HCT116 (cell line): Measurements from ENCODE around the gene SLC10A6. TPM values are rescaled to one million over a fixed set of nuclear protein-coding genes. Genes with fewer than 3 reads are reported as not detected.

ENCODE experiments used
- ATAC-seq: fragments of 200-7000 bp; cut with Tn5 transposase; 2 replicates; pipeline ENCODE4 v1.9.1; 2020; ENCODE audit warnings: mild to moderate bottlenecking, moderate library complexity
- BruUV-seq: library from RNA; stranded (reverse); fragments of 400-500 nt; replicated peaks from 2 replicates; lab custom pipeline; 2021; lab: Mats Ljungman, UMichigan
- CTCF ChIA-PET: fragments of 300-600 bp; sonication (Branson Sonifier 250); formaldehyde crosslinking; loops from one replicate; lab custom pipeline; 2021; ENCODE audit warnings: antibody characterized with exemption; lab: Charles Lee
- POLR2A ChIA-PET: fragments of 300-600, 350-600 bp; sonication (Branson Sonifier 250); formaldehyde crosslinking; loops from one replicate; lab custom pipeline; 2021; ENCODE audit warnings: antibody characterized with exemption; lab: Charles Lee
- RAD21 ChIA-PET, 2 experiments: fragments of 300-600 bp; sonication (Branson Sonifier 250); formaldehyde crosslinking; loops; one replicate each; lab custom pipeline; 2023; ENCODE audit warnings: low total read pairs in 2 of 2; ENCODE audit not compliant: uncharacterized antibody in 2 of 2, unreplicated experiment in 2 of 2, low non-redundant PET in 1 of 2; lab: Charles Lee
- DNase-seq: peaks from one replicate; pipeline ENCODE4 v3.0.0-alpha.2; 2010; ENCODE audit warnings: low read depth, low spot score
- H2AFZ ChIP-seq: fragments of 200-600 bp; shearing (Covaris generic), sonication (generic); 2 replicates; pipeline ENCODE4 v1.6.1; 2017; ENCODE audit warnings: low read depth, mixed run types, mixed read lengths, antibody characterized with exemption, low read length; ENCODE audit not compliant: poor library complexity, severe bottlenecking
- H3K27ac ChIP-seq: 2 replicates; pipeline ENCODE4 v1.5.1; 2012; ENCODE audit warnings: low read depth, low read length
- H3K27me3 ChIP-seq: fragments of 200-600 bp; sonication (generic); 2 replicates; pipeline ENCODE4 v1.6.1; 2016; ENCODE audit warnings: mixed run types, low read length, mixed read lengths; ENCODE audit not compliant: insufficient read depth
- H3K36me3 ChIP-seq, 2 experiments: fragments of 200-500 bp in 1 of 2; fragments of 200-600 bp in 1 of 2; sonication (Bioruptor generic) in 1 of 2; sonication (generic) in 1 of 2; 2 replicates each; pipeline versions ENCODE4 v1.5.1 to v1.6.1; 2014 to 2016; ENCODE audit warnings: low read length in 2 of 2, inconsistent platforms in 1 of 2, mixed read lengths in 1 of 2, mixed run types in 1 of 2; ENCODE audit not compliant: insufficient read depth in 2 of 2, control insufficient read depth in 1 of 2
- H3K4me1 ChIP-seq, 2 experiments: fragments of 200-600 bp in 1 of 2; sonication (generic) in 1 of 2; 2 replicates each; pipeline versions ENCODE4 v1.5.1 to v1.6.1; 2012 to 2017; ENCODE audit warnings: low read length in 2 of 2, inconsistent platforms in 1 of 2, mild to moderate bottlenecking in 1 of 2, mixed read lengths in 1 of 2, mixed run types in 1 of 2, moderate library complexity in 1 of 2; ENCODE audit not compliant: insufficient read depth in 2 of 2, control insufficient read depth in 1 of 2
- H3K4me2 ChIP-seq: fragments of 200-600 bp; sonication (generic); 2 replicates; pipeline ENCODE4 v1.6.1; 2017; ENCODE audit warnings: mixed run types, low read length, mixed read lengths
- H3K4me3 ChIP-seq, 2 experiments: fragments of 200-600 bp in 1 of 2; sonication (generic) in 1 of 2; replicated peaks in 1 of 2; 2 replicates each; pipeline ENCODE4 v1.5.1; 2011 to 2016; ENCODE audit warnings: low read length in 2 of 2, control low read depth in 1 of 2, low read depth in 1 of 2, mild to moderate bottlenecking in 1 of 2, mixed read lengths in 1 of 2, mixed run types in 1 of 2
- H3K79me2 ChIP-seq: fragments of 200-600 bp; sonication (generic); 2 replicates; pipeline ENCODE4 v1.6.1; 2017; ENCODE audit warnings: mild to moderate bottlenecking, mixed run types, low read length, moderate library complexity, mixed read lengths; ENCODE audit not compliant: insufficient read depth
- H3K9ac ChIP-seq: fragments of 200-600 bp; sonication (generic); 2 replicates; pipeline ENCODE4 v1.6.1; 2016; ENCODE audit warnings: low read length, mixed read lengths
- H3K9me2 ChIP-seq: fragments of 200-600 bp; sonication (generic), shearing (Covaris generic); 2 replicates; pipeline ENCODE4 v1.6.1; 2017; ENCODE audit warnings: mixed run types, mild to moderate bottlenecking, moderate library complexity; ENCODE audit not compliant: insufficient read depth
- H3K9me3 ChIP-seq, 2 experiments: fragments of 200-500 bp in 1 of 2; fragments of 200-600 bp in 1 of 2; sonication (Bioruptor generic) in 1 of 2; sonication (generic) in 1 of 2; 2 replicates each; pipeline ENCODE4 v1.6.1; 2014 to 2017; ENCODE audit warnings: low read length in 2 of 2, mixed read lengths in 2 of 2, inconsistent platforms in 1 of 2, low read depth in 1 of 2, mild to moderate bottlenecking in 1 of 2, mixed run types in 1 of 2, moderate library complexity in 1 of 2; ENCODE audit not compliant: control insufficient read depth in 1 of 2, insufficient read depth in 1 of 2
- H4K20me1 ChIP-seq: fragments of 200-600 bp; sonication (generic), shearing (Covaris generic); 2 replicates; pipeline ENCODE4 v1.6.1; 2017; ENCODE audit warnings: mixed run types, mild to moderate bottlenecking, moderate library complexity; ENCODE audit not compliant: insufficient read depth
- ELF1 ChIP-seq: IDR thresholded peaks from 2 replicates; pipeline ENCODE4 v1.6.1; 2012; ENCODE audit warnings: low read depth, borderline replicate concordance
- FOSL1 ChIP-seq: IDR thresholded peaks from 2 replicates; pipeline ENCODE4 v1.6.1; 2012; ENCODE audit warnings: low read depth
- JUND ChIP-seq: IDR thresholded peaks from 2 replicates; pipeline ENCODE4 v1.6.1; 2012
- POLR2A ChIP-seq: IDR thresholded peaks from 2 replicates; pipeline ENCODE4 v1.7.0; 2011; ENCODE audit warnings: borderline replicate concordance; ENCODE audit not compliant: insufficient read depth, insufficient read length; ENCODE audit errors: extremely low read depth
- SRF ChIP-seq: IDR thresholded peaks from 2 replicates; pipeline ENCODE4 v1.6.1; 2012; ENCODE audit warnings: low read depth
- TCF7L2 ChIP-seq: IDR thresholded peaks from 2 replicates; pipeline ENCODE4 v1.7.0; 2011; ENCODE audit warnings: borderline replicate concordance, inconsistent platforms; ENCODE audit not compliant: insufficient read depth, insufficient read length; ENCODE audit errors: extremely low read depth
- ZFX ChIP-seq: fragments of 450-650 bp; IDR thresholded peaks from 2 replicates; pipeline ENCODE4 v1.6.1; 2017
- intact Hi-C: fragments of 100-400 bp; cut with micrococcal nuclease; formaldehyde crosslinking; loops from 2 replicates; pipeline ENCODE4 v1.10.0; 2022
- total RNA-seq: library from RNA; stranded (reverse); gene quantifications from one replicate; pipeline ENCODE4 v1.2.1, GENCODE V29; 2021; ENCODE audit not compliant: unreplicated experiment
- TF ChIP-seq, protein P1 (sequence below): IDR thresholded peaks from 2 replicates; pipeline ENCODE4 v1.6.1; 2012; ENCODE audit warnings: low read depth
- TF ChIP-seq, protein P2 (sequence below): IDR thresholded peaks from 2 replicates; pipeline ENCODE4 v1.6.1; 2012

The SLC10A6 gene
- total RNA-seq, 1 experiment from 2014 or later = not detected

DNA sequence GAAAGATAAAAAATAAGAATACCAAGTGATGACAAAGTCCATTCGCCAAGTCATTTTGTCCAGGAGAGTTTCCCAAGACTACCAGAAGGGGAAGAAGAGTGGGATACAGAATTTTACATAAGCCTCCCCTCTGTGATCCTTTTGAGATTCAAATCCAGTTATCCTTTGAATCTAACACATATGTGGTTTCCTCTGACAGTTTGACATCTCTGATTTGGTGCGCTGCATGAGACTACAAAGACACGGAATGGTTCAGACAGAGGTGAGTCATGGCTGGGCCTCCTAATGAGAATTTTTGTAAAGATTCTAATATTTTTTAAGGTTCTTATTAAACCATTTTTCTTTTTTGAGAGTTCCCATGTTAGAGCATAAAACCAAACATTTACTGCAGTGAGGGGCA lies 38.3 kb downstream of the SLC10A6 start:
- H3K27ac ChIP-seq = no peak overlapping the region
- H3K9me2 ChIP-seq = no peaks in the 10 kb centered on the region
- H3K4me3 ChIP-seq = no peak overlapping the region
- no peaks in the 10 kb centered on the region for H4K20me1 ChIP-seq
- no peaks in the 10 kb centered on the region for H3K4me1 ChIP-seq
- no peak for TF ChIP-seq ELF1
- TF ChIP-seq SRF = no peak
- TF ChIP-seq, protein P1, sequence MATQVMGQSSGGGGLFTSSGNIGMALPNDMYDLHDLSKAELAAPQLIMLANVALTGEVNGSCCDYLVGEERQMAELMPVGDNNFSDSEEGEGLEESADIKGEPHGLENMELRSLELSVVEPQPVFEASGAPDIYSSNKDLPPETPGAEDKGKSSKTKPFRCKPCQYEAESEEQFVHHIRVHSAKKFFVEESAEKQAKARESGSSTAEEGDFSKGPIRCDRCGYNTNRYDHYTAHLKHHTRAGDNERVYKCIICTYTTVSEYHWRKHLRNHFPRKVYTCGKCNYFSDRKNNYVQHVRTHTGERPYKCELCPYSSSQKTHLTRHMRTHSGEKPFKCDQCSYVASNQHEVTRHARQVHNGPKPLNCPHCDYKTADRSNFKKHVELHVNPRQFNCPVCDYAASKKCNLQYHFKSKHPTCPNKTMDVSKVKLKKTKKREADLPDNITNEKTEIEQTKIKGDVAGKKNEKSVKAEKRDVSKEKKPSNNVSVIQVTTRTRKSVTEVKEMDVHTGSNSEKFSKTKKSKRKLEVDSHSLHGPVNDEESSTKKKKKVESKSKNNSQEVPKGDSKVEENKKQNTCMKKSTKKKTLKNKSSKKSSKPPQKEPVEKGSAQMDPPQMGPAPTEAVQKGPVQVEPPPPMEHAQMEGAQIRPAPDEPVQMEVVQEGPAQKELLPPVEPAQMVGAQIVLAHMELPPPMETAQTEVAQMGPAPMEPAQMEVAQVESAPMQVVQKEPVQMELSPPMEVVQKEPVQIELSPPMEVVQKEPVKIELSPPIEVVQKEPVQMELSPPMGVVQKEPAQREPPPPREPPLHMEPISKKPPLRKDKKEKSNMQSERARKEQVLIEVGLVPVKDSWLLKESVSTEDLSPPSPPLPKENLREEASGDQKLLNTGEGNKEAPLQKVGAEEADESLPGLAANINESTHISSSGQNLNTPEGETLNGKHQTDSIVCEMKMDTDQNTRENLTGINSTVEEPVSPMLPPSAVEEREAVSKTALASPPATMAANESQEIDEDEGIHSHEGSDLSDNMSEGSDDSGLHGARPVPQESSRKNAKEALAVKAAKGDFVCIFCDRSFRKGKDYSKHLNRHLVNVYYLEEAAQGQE = no peak
- TF ChIP-seq JUND = no peak
- no peak for TF ChIP-seq POLR2A
- TF ChIP-seq FOSL1 = no peak
- no peak for TF ChIP-seq ZFX
- TF ChIP-seq, protein P2, sequence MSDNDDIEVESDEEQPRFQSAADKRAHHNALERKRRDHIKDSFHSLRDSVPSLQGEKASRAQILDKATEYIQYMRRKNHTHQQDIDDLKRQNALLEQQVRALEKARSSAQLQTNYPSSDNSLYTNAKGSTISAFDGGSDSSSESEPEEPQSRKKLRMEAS = no peak
- no peak for TF ChIP-seq TCF7L2
- TF ChIP-seq, all 23 proteins: peak for 0
- CTCF ChIA-PET = no interaction called here
- Histone ChIP-seq H3K79me2 (no peaks in the 10 kb centered on the region), H3K9ac (no peak overlapping the region), H3K4me2 (no peak overlapping the region), H2AFZ (no peak overlapping the region), H3K36me3 (no peaks in the 10 kb centered on the region), H3K27me3 (no peaks in the 10 kb centered on the region), H3K9me3 (no peaks in the 10 kb centered on the region)
- no TSS peak for BruUV-seq
- POLR2A ChIA-PET = no interaction called here
- intact Hi-C loops = no loop called here
- RAD21 ChIA-PET = no interaction called here
- ATAC-seq = no peak
- DNase-seq = no peak
